NCI-H1930 (cell line): ENCODE measurements around the gene MAP3K2.

Experiments
- DNase-seq, 2 experiments: peaks; one replicate each; lab custom pipeline; 2025; lab: John Stamatoyannopoulos, UW

MAP3K2 gene

DNA sequence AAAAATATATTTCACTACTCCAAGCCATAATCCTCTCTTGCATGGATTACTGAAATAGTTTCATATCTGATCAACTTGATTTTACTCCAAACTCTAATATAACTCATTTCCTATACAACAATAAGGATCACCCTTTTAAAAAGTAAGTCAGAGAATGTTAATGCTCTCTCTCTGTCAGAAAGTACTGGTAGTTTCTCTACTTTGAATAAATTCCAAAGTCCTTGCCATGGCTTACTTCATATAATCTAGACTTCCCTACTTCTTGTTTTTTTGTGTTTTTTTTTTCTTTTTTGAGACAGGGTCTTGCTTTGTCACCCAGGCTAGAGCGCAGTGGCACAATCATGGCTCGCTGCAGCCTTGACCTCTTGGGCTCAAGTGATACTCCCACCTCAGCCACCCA lies 36.2 kb downstream of the MAP3K2 start:
- DNase-seq, result no peak

DNA sequence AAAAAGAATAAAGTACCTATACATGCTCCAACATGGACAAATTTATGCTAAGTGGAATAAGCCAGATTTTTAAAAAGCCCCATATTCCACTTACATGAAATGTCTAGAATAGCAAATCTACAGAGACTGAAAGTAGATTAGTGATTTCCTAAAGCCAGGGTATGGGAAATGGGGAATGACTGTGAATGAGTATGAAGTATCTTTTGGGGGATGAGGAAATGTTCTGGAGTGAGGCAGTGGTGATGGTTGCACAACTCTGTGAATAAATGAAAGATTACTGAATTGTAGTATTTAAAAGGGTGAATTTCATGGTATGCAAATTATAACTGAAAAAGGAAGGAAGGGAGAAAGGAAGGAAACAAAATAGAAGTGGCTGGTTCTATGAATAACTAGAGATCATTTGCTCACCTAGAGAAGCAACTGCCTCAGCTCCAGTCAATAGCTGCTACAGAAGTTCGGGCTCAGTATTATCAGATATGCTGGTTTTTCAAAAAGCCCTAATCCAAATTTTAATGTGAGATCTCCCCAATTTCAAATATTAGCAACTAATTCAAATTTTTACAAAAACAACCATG lies 39.3 kb downstream of the MAP3K2 start:
- no peak for DNase-seq

DNA sequence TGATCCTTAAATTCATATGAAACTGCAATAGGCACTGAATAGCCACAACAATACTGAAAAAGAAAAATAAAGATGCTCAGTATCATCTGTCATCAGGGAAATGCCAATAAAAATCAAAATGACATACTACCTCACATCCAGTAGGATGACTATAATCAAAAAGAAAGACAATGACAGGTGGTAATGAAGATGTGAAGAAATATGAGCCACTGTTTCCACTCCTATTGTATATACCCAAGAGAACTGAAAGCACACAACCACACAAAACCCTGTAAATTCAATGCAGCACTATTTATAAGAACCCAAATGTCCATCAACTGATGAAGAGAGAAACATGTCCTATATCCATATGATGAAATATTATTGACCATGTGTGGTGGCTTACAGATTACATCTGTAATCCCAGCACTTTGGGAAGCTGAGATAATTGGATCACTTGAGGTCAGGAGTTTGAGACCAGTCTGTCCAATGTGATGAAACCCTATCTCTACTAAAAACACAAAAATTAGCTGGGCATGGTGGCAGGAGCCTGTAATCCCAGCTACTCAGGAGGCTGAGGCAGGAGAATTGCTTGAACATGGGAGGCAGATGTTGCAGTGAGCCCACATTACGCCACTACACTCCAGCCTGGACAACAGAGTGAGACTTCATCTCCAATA lies 39.9 kb downstream of the MAP3K2 start:
- DNase-seq, result peak in 1 of 2 experiments; percentile 3

DNA sequence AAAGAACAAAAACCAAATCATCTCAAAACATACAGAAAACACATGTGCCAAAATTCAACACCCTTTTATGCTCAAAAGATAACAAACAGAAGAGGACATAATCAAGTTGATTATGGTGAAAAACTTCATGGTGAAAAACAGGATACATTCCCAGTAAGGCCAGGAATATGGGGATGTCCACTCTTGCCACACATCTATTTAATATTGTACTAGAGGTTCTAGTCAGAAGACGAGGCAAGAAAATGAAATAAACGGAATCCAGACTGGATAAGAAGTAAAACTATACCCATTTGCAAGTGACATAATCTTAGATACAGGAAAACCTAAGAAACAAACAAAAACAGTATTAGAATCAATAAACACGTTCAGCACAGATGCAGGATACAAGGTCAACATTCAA lies 40.8 kb downstream of the MAP3K2 start:
- no peak for DNase-seq

DNA sequence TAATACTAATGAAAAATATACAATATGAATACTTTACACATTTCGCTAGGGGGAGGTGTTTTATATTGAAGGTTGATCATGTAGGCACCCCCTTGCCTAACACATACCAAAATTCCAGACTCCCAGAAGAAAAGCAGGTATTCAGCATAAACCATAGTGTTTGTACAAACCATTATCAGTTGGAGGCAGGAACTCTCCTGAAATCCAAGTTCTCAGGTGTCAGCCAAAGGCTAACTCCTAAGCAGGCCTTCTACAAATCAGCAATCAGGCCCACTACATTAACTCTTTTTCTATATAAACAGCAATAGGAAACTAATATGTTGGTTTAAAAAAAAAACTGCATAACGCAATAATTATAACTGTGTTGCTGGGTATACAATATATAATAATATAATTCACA lies 44.5 kb downstream of the MAP3K2 start:
- no peak for DNase-seq

DNA sequence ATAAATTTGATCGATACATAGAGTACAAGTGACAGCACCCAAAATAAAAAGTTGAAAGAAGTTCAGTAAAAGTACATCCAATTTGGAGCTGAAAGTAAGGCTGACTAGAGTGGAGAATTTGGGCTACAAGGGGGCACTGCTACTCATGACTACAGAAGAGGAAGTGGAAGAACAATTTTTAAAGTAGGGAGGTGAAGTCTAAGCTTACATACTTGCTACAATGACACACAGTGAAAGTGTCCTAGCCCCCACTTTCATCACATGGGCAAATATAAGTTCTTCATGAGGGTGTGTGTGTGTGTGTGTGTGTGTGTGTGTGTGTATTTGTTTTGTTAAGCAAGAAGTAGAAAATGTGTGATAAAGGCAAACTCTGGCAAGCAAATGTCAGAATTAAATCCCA lies 45.7 kb downstream of the MAP3K2 start:
- DNase-seq, result no peak

DNA sequence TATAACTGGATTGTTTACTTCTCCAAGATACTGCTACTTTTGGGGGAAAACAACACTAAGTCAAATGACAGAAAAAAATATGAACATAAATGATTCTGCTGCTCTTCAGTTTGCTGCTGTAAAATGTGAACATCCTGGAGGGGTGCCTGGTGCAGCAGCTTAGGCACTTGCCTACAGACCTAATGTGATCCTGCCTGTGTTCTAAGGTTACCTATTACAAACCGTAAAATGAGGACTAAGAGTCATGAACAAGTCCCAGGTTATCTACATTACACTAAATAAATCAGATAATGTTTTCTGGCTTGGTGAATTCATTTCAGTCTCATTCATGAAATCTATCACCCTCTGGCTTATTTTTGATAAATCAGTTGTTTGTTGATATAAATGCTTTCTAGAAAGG lies 55.4 kb downstream of the MAP3K2 start:
- DNase-seq, result no peak

DNA sequence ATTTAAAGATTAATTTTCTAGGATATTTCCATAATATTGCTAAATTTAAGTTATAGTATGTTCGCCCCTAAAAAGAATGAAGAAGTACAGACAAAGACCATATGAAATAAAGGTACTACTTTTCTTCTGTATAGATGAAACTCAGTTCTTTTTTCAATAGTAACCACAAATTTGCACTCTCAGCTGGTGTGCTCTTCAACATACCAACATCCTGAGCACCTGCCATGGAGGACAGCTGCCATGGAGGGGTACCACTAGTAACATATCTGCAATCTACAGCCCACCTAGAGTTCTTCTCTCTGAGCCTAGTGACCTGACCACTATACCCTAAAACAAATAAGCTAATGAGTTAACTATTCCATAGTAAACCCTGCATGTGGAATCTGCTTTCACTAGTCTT lies 57.0 kb downstream of the MAP3K2 start:
- no peak for DNase-seq

DNA sequence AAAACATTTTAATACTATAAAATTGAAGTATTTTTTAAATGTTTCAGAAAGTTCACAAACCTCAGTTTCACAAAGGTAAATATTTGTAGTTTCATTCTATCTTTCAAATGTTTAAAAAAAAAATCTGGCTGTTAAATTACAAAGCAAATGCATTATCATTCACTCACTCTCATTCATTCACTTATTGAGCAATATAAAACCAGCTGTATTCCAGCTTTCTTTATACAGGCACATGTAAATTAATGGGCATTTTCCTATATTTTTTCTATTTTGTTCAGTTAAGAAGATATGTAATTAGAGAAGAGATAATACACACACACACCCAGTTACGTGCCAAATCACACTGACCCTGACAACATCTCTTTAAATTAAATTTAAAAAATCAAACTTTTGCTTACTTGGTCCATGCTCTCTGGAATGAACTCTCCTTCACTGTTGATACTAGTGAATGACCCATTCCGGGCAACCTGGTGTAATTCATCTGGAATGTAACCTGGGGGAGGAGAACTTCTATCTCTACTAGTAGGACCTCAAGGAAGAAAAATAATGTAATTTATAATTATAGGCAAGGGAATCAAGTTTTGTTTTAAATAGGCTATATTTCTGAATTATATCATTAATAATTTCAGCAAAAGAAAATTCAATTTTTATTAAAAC lies 61.4 kb downstream of the MAP3K2 start:
- DNase-seq, result no peak

DNA sequence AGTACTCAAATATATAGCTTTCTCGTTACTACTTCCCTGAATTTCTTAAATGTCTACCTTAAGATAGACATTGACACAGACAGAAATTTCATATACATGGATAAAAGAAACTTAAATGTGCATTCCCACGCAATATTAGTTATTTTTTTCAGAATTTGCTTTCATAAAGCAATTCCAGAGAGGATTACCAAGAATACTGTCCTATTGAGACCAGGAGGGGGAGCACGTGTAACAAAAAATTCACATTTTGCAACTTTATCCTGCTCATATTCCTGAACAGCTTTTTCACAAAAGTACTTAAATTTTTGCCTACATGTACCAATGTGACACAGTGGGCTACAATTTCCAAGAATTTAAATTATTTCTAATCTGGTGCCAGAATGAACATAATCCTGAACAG lies 63.1 kb downstream of the MAP3K2 start:
- no peak for DNase-seq

DNA sequence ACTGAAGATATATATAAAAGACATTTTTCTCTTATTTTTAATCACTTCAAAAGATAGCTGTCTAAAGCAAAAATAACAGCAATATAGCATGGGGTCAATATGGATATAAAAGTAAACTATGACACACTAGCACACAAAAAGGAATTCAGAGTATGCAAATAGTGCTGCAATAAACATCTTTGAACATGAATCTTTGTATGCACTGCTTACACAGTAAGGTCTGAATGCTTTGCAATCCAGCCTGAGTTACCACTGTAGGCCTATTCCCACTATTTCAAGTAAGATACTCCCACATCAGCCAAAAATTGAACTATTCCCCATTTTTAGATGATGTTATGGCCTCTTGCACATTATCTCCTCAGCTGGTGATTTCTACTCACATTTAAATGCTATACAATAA lies 66.5 kb downstream of the MAP3K2 start:
- no peak for DNase-seq

DNA sequence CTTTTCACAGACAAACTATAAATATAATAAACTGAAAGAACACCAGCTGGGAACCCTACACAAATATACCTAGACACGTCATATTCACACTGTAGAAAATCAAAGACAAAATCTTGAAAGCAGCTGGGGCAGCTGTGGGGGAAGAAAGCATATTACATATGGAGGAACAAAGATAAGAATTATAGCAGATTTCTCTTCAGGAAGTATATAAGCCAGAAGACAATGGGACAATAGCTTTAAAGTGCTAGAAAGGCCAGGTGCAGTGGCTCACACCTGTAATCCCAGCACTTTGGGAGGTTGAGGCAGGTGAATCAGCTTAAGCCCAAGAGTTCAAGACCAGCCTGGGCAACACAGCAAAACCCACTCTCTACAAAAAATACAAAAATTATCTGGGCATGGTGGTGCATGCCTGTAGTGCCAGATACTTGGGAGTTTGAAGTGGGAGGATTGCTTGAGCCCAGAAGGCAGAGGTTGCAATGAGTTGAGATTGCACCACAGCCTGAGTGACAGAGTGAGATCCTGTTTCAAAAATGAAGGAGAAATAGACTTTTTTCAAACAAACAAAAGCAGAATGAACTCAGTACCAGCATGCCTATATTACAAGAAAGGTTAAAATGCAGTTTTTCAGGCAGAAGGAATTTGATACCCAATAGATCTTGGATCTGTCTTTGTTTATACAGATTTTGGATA lies 67.0 kb downstream of the MAP3K2 start:
- DNase-seq, result no peak

DNA sequence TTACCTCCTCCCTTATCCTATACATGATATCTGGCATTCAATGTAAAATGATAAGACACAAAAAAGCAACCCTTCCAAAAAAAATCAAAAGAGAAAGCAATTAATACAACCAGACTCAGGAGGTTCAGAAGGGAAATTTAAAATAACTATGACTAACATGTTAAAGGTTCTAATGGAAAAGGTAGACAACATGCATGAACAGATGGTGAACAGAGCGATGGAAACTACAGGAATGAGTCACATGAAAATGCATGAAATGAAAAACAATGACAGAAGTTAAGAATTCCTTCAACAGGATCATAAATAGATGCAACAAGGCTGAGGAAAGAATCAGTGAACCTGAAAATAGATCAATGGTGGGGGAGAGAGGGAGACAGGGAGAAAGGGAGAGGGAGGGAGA lies 67.7 kb downstream of the MAP3K2 start:
- no peak for DNase-seq

DNA sequence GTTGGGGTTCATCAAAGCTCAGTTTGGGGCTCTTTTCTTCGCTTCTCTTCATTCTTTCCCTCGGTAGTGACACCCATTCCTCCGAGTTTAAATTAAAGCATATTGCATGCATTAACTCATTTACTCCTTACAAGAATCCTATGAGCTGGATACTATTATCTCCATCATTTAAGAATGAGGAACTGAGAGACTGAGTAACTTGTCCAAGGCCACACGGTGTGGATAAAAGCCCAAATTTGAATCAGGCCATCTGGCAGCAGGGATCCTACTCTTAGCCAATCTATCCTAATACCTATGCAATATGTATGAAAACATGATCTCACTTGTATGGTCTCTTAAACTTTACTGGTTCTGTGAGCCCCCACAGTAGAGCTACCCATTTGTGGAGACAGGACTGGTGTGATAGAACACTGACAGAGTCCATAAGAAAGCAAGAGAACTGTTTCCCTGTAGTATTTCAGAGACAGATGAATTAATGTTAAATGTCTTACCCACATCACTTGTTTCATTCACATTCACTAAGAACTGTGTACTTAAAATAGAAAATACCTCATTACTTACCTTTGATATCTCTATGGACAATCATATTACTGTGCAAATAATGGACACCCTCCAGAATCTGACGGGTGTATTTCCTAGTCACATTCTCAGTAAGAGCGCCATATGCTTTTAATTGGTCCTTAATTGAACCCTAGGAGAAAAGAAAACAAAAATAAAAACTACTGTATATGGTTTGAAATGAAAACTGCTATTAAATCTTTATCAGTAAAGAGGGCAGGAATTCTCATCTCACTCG lies 73.4 kb downstream of the MAP3K2 start:
- no peak for DNase-seq

DNA sequence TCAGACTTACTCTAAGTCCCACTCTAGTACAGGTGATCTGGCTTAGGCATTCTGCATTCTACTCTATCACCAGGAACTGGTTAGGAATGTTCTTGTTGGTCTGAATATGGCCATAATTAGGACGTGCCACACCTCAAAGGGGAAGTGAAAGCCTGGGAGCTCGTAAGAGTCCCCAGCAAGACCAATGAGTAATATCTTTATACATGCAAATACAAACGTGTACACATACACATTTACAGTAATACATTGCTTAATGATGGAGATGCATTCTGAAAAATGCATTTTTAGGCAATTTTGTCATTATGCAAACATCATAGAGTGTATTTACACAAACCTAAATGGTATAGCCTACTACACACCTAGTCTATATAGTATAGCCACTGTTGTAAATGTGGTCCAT lies 74.4 kb downstream of the MAP3K2 start:
- no peak for DNase-seq

DNA sequence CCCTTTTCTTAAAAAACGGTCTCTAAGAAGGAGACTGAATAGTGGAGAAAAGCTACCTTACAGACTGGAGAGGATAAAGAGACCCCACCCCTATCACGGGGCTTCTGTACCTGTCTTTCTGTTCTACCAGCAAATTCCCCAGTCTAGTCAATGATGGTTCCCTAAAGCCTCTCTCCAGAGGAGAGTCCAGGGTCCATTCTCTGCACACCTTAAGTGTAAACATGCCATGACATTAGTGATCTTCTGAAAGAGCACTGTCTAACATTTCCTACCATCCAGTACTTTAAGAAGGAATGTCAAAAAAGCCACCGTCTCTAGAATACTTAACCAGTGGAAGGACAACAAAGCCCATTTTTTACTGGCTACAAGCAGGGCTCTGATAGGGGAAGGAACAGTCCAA lies 76.8 kb downstream of the MAP3K2 start:
- no peak for DNase-seq

DNA sequence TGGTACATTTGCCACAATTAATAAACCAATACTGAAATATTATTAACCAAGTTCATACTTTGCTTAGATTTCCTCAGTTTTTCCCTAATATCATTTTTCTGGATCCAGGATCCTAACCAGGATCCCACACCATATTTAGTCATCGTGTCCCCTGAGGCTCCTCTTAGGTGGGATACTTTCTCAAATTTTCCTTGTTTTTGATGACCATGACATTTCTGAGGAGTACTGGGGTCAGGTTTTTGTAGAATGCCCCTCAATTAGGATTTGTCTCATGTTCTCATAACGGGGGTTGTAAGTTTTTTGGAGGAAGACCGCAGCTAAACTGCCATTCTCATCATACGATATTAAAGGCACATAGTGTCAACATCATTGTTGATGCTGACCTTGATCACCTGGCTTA lies 78.3 kb downstream of the MAP3K2 start:
- DNase-seq, result no peak

DNA sequence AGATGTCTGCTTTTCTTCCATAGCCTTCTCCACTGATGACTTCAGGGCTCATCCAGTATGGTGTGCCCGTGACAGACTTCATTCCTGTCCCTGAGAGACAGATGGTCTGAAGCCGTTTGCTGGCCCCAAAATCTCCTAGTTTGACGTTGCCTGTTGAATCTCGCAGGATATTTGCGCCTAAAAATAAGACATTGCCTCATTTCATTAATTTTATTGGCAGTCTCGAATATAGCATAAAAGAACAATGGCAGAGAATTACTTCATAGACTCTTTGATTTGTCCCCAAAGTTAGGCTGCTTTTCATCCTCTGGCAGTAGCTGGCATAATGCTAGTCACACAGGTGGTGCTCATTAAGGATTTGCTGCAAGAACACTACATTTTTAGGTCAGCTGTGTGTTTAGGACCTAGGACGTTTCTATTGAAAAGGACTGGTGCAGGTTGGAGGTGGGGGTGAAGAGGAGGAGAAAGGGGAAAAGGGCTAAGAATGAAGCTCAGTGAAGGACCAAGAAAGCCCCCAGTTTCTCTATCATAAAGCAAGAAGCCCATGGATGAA lies 79.1 kb downstream of the MAP3K2 start:
- DNase-seq, result no peak

DNA sequence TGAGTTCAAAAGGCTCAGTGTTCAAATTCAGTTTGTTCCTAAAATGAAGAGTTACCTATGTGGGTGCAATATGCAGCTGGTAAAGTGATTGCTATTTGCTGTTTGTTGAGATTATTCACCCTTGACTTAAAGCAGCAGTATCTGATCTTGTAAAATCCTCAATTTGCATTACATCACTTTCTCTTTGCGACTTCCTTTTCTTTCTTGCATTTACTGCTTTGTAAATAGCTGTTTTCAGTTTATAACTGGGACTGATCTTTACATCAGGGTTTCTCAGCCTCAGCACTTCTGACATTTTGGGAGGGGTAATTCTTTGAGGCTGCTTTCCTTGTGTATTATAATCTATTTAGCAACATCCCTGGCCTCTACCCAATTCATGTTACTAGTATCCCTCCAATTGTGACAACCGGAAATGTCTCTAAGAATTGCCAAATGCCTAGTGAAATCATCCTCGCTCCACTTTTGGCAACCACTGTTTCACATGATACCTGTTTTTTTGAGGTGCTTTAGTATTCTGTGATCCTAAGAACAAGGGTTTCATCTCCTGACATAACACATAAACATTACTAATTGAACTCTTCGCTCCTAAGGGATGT lies 81.7 kb downstream of the MAP3K2 start:
- DNase-seq, result no peak

DNA sequence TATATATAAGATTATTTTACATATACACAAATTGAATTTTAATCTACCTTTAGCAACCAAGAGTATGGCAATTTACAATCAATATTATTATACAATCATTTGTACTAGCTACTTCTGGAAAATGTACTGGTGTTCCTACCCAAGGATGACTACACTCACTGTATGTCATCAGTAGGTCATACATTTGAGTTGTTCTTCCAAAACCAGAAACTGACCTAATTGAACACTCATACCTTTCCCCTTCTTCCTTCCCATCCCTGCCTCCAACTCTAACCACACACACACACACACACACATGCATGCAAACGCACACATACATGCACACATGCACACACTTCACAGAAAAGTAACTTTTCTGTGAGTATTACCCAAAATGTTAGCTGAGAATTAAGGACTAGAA lies 85.6 kb downstream of the MAP3K2 start:
- DNase-seq, result no peak

DNA sequence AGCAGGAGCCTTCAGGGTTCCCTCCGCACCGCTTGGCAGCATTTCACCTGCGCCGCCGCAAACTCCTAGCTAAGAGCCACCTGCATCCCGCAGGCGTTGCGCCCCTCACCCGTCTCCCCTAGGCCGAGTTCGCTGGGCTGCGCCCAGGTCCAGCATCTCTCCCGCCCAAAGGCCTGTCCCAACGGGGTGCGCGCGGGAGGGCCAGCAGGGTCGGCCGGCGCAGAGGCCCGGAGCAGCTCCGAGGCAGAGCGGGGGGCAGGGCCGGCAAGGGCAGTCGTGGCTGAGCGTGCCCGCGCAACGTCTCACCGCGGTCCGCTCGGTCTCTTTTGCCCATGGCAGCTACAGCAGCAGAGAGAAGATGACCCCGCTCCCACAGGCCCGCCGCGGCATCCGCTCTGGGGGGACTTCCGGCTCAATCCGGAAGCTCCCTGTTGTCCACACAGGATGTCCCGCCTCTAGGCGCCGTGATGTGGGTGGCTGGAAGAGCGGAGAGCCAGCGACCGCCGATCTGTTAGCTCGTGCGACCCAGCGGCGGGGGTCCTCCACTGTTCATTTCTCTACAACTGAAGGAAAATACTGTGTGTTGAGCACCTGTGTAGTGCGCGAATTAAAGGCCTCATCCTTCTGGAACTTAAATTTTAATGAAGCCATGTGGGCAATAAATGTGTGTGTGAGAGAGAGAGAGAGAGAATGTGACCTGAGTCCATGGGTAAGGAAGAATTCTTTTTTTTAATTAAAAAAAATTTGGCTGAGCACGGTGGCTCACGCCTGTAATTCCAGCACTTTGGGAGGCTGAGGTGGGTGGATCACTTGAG lies 93.8 kb downstream of the MAP3K2 start, which contains the start of gene ERCC3:
TSS of gene ERCC3 (minus strand) at position 397 of the 815 bp plus-strand sequence. CDS start at position 334, 63 bp downstream.
- DNase-seq, result peak; percentile 65 to 74
